Osteoblast (primary cell): ENCODE results near the gene AOC3. TPM values are rescaled to one million over a fixed set of nuclear protein-coding genes. Genes with fewer than 3 reads are reported as not detected.

Experiments
- DNase-seq: peaks from one replicate; pipeline ENCODE4 v3.0.0; 2011; ENCODE audit warnings: low spot score, mixed read lengths; ENCODE audit not compliant: insufficient read length; ENCODE audit errors: missing footprints
- H2AFZ ChIP-seq: 2 replicates; pipeline ENCODE4 v1.6.0; 2011; ENCODE audit warnings: mild to moderate bottlenecking, low read length
- H3K27ac ChIP-seq: 2 replicates; pipeline ENCODE4 v1.5.1; 2011; ENCODE audit warnings: mild to moderate bottlenecking, low read depth, low read length, moderate library complexity
- H3K27me3 ChIP-seq: 2 replicates; pipeline ENCODE4 v1.6.0; 2012; ENCODE audit warnings: mild to moderate bottlenecking, control low read depth, inconsistent platforms, low read length, moderate library complexity; ENCODE audit not compliant: insufficient read depth
- H3K36me3 ChIP-seq: 2 replicates; pipeline ENCODE4 v1.5.1; 2011; ENCODE audit warnings: mild to moderate bottlenecking, low read length, control low read depth, moderate library complexity; ENCODE audit not compliant: insufficient read depth
- H3K4me1 ChIP-seq: 2 replicates; pipeline ENCODE4 v1.5.1; 2011; ENCODE audit warnings: mild to moderate bottlenecking, low read length, control low read depth, moderate library complexity; ENCODE audit not compliant: insufficient read depth
- H3K4me2 ChIP-seq: 2 replicates; pipeline ENCODE4 v1.6.0; 2011; ENCODE audit warnings: mild to moderate bottlenecking, low read length; ENCODE audit not compliant: insufficient read depth
- H3K4me3 ChIP-seq: fragments of 200-600 bp; sonication (generic); 3 replicates; pipeline ENCODE4 v1.5.1; 2012; ENCODE audit warnings: mild to moderate bottlenecking, low read length, inconsistent platforms; ENCODE audit not compliant: insufficient read depth
- H3K79me2 ChIP-seq: 2 replicates; pipeline ENCODE4 v1.6.0; 2012; ENCODE audit warnings: mild to moderate bottlenecking, low read length, control low read depth, inconsistent platforms; ENCODE audit not compliant: insufficient read depth
- H3K9me3 ChIP-seq: 2 replicates; pipeline ENCODE4 v1.5.1; 2011; ENCODE audit warnings: low read depth, low read length, control low read depth
- H4K20me1 ChIP-seq: 2 replicates; pipeline ENCODE4 v1.6.0; 2012; ENCODE audit warnings: mild to moderate bottlenecking, low read length, control low read depth; ENCODE audit not compliant: insufficient read depth
- CTCF ChIP-seq: IDR thresholded peaks from 2 replicates; pipeline ENCODE4 v1.5.1; 2011; ENCODE audit warnings: mild to moderate bottlenecking, low read depth, low read length, moderate library complexity; ENCODE audit errors: extremely low read depth
- total RNA-seq: library from RNA; depleted of rRNA; stranded (reverse); fragments of >200 nt; gene quantifications from 2 replicates; pipeline ENCODE4 v1.2.3, GENCODE V29; 2012

AOC3 gene
- total RNA-seq, 1 donor = not detected

DNA sequence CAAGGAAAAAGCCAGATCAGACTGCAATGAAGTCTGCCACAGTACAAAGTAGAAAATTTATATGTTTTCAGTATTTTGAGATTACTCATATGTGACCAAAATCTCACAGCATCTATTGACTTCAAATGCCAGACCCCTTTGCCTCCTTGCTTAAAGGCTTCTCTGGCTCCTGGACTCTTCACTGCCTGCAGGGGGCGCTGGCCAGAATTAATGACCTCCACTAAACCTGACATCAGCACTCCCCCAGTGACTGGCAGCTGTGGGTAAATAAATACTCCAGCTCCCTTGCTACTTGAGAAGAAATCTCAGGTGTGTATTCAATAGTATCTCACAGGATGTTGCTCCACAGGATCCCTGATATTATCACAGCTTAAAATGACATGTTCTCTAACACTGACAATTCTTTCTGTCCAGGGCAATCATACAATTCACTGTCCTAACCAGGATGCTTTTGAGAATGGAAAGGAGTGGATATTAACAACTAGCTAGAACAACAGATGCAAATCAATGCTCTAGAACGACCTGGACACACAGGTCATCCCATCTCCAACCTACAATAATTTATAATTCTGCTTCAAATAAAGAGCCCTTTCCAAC is 31.0 kb upstream of the AOC3 start:
- Histone ChIP-seq H3K4me2 (no peak overlapping the region), H3K36me3 (peaks cover 54% of the 10 kb centered on the region)
- DNase-seq = peak; percentile 31

DNA sequence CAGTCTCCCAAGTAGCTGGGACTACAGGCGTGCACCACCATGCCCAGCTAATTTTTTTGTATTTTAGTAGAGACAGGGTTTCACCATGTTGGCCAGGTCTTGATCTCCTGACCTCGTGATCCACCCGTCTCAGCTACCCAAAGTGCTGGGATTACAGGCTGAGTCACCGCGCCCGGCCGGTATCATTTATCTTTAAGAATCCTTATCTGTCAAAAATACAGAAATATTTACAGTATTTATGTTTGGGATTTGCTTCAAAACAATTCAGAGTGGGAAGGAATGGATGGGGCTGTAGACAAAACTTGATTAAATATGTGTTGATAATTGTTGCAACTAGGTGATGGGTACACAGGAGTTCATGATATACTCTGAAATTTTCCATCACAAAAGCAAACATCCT is 29.8 kb upstream of the AOC3 start:
- H3K4me1 ChIP-seq = peaks cover 32% of the 10 kb centered on the region
- no peak overlapping the region for H3K4me3 ChIP-seq
- H2AFZ ChIP-seq = no peak overlapping the region
- no peak for DNase-seq
- H3K27me3 ChIP-seq = no peaks in the 10 kb centered on the region
- peaks cover 44% of the 10 kb centered on the region for H3K36me3 ChIP-seq
- H3K79me2 ChIP-seq = peaks cover 31% of the 10 kb centered on the region
- no peak overlapping the region for H3K4me2 ChIP-seq
- no peak for TF ChIP-seq CTCF
- no peak overlapping the region for H3K27ac ChIP-seq
- no peaks in the 10 kb centered on the region for H3K9me3 ChIP-seq
- no peaks in the 10 kb centered on the region for H4K20me1 ChIP-seq

More for the DNA sequence above, 31.0 kb upstream of the AOC3 start:
- Histone ChIP-seq H2AFZ (no peak overlapping the region), H3K27ac (peak overlapping the region; percentile 86), H3K4me3 (no peak overlapping the region), H3K79me2 (peaks cover 31% of the 10 kb centered on the region), H3K27me3 (no peaks in the 10 kb centered on the region), H3K4me1 (peaks cover 42% of the 10 kb centered on the region), H3K9me3 (no peaks in the 10 kb centered on the region), H4K20me1 (no peaks in the 10 kb centered on the region)
- peak; percentile 89 for TF ChIP-seq CTCF

GRCh38 chr17:42827472-42827871 is 23.5 kb upstream of the AOC3 start:
- peak; percentile 9 for DNase-seq
- Histone ChIP-seq H2AFZ (no peak overlapping the region), H3K4me1 (peaks cover 11% of the 10 kb centered on the region), H3K36me3 (no peaks in the 10 kb centered on the region), H4K20me1 (no peaks in the 10 kb centered on the region), H3K4me3 (no peak overlapping the region), H3K4me2 (no peak overlapping the region), H3K9me3 (no peaks in the 10 kb centered on the region), H3K79me2 (peaks cover 16% of the 10 kb centered on the region), H3K27ac (no peak overlapping the region), H3K27me3 (no peaks in the 10 kb centered on the region)
- TF ChIP-seq CTCF = no peak

- Histone ChIP-seq H3K79me2 (peaks cover 33% of the 10 kb centered on the region), H3K27ac (no peak overlapping the region), H3K27me3 (no peaks in the 10 kb centered on the region), H3K4me1 (peaks cover 10% of the 10 kb centered on the region), H3K9me3 (no peaks in the 10 kb centered on the region), H3K4me3 (no peak overlapping the region), H2AFZ (no peak overlapping the region), H4K20me1 (peaks cover 10% of the 10 kb centered on the region), H3K36me3 (peaks cover 15% of the 10 kb centered on the region), H3K4me2 (no peak overlapping the region)
- TF ChIP-seq CTCF = no peak
- DNase-seq = no peak
Observed at GRCh38 chr17:42830971-42831370, 20.0 kb upstream of the AOC3 start.
